ENCODE results near the gene BHLHA15.

BHLHA15 gene

DNA sequence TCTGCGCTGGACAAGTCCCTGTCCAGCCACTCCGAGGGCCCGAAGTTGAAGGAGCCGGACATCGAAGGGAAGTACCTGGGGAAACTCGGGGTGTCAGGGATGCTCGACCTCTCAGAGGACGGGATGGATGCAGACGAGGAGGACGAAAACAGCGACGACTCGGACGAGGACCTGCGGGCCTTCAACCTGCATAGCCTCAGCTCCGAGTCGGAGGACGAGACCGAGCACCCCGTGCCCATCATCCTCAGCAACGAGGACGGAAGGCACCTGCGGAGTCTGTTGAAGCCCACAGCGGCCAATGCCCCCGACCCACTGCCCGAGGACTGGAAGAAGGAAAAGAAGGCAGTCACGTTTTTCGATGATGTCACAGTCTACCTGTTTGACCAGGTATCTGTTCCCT lies 17.1 kb upstream of the BHLHA15 start:
- Histone ChIP-seq H3K36me3 (ENCODE audit: control insufficient read depth in 4 of 4, insufficient read depth in 4 of 4, low read length in 3 of 4) (peaks cover 7 to 45% (median 35%) of the 10 kb centered on the region in 4 experiments), H3K4me3 (ENCODE audit: control insufficient read depth in 1 of 7, extremely low read depth in 1 of 7, insufficient read depth in 4 of 7, low read depth in 2 of 7, low read length in 6 of 7) (no peak overlapping the region), H3K27me3 (replicated peaks in 2 of 5; ENCODE audit: control insufficient read depth in 4 of 5, insufficient read depth in 5 of 5, low read length in 4 of 5) (no peaks in the 10 kb centered on the region), H3K4me1 (ENCODE audit: control extremely low read depth in 1 of 4, control insufficient read depth in 4 of 4, insufficient read depth in 4 of 4, low read length in 3 of 4) (no peaks in the 10 kb centered on the region), H3K27ac (ENCODE audit: insufficient read depth in 1 of 2, low read depth in 1 of 2, low read length in 2 of 2, poor library complexity in 1 of 2, severe bottlenecking in 2 of 2) (no peak overlapping the region), H3K9me3 (ENCODE audit: control extremely low read depth in 1 of 5, control insufficient read depth in 4 of 5, insufficient read depth in 2 of 5, low read depth in 1 of 5, low read length in 4 of 5) (peaks cover 0 to 13% (median 2%) of the 10 kb centered on the region in 5 experiments)
- ChIA-PET CTCF (no interaction called here), POLR2A (no interaction called here)
- WGBS (ENCODE audit: insufficient coverage): 95% methylated on average over 16 of the region's 28 CpGs
- no peak for DNase-seq

DNA sequence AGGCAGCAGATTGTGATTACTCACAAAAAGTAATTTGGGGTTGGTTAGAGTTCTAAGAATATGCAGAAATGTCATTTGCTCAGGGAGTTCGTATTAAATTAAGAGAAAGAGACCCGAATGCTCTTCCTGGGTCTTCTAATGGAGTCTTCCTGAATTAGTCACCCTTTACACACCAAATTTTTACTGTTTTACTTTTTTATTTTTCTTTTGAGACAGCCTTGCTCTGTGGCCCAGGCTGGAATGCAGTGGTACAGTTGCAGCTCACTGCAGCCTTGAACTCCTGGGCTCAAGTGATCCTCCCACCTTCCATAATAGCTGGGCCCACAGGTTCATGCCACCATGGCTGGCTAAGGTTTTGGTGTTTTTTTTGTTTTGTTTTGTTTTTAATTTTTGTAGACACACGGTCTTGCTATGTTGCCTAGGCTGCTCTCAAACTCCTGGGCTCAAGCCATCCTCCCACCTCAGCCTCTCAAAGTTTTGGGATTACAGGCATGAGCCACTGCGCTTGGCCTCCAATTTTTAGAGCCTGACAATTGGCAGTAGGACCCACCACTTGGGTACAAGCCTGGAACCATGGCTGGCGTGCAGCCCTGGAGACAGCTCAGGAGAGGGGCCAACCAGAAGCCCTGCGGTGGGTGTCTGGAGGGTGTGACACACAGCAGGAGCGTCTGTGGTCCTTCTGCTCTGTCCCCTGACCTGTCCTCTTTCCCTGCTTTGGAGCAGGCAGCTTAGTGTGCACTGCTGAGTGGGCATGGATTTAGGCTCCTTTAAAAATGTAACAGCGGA lies 16.4 kb upstream of the BHLHA15 start:
- Histone ChIP-seq H3K27me3 (replicated peaks in 2 of 5; ENCODE audit: control insufficient read depth in 4 of 5, insufficient read depth in 5 of 5, low read length in 4 of 5) (no peaks in the 10 kb centered on the region), H3K27ac (ENCODE audit: insufficient read depth in 1 of 2, low read depth in 1 of 2, low read length in 2 of 2, poor library complexity in 1 of 2, severe bottlenecking in 2 of 2) (no peak overlapping the region), H3K9me3 (ENCODE audit: control extremely low read depth in 1 of 5, control insufficient read depth in 4 of 5, insufficient read depth in 2 of 5, low read depth in 1 of 5, low read length in 4 of 5) (peaks cover 0 to 7% (median 1%) of the 10 kb centered on the region in 5 experiments), H3K36me3 (ENCODE audit: control insufficient read depth in 4 of 4, insufficient read depth in 4 of 4, low read length in 3 of 4) (peaks cover 5 to 40% (median 34%) of the 10 kb centered on the region in 4 experiments), H3K4me1 (ENCODE audit: control extremely low read depth in 1 of 4, control insufficient read depth in 4 of 4, insufficient read depth in 4 of 4, low read length in 3 of 4) (no peaks in the 10 kb centered on the region), H3K4me3 (ENCODE audit: control insufficient read depth in 1 of 7, extremely low read depth in 1 of 7, insufficient read depth in 4 of 7, low read depth in 2 of 7, low read length in 6 of 7) (no peak overlapping the region)
- no peak for DNase-seq
- WGBS (ENCODE audit: insufficient coverage): 96% methylated on average over 8 of the region's 8 CpGs
- ChIA-PET POLR2A (no interaction called here), CTCF (no interaction called here)

DNA sequence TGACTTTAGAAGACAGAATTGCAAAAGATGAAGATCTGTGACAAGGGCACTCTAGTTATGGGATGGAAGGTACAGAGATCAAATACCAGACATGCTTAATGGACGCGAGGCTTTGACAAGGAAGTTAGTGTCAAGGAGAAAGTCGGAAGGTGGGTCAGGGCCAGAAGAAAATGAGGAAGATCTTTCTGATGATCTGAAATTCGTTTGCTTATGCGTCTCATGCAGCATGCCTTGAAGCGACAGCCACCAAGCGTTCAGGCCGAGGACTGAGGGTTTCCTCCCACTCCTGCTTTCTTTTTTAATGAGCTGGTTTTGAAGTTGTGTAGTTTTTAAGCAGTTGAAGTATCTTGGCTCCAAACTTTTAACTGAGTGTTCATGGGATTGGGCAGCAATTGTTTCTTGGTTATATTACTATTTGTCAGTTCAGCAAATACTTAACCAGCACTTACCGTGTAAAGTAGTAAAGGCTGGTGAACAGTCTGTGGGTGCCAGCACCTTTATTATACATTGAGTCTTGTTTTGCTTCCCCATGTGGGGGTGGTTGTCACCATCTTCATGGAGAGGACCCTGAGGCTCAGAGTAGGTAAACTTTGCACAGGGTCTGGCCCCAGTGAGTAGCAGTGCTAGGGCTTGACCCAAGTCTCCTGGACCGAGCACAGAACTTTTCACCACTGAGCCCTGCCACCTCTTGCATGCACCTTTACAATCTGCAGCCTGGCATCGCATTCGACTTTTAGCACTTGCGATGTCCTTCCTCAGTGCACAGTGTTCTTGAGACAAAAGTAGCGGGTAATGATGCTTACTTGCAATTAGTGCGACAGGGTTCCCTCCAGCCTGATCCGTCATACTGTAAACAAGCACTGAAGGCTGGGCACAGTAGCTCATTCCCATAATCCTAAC lies 14.3 kb upstream of the BHLHA15 start:
- Histone ChIP-seq H3K36me3 (ENCODE audit: control insufficient read depth in 4 of 4, insufficient read depth in 4 of 4, low read length in 3 of 4) (peaks cover 2 to 26% (median 24%) of the 10 kb centered on the region in 4 experiments), H3K27ac (ENCODE audit: insufficient read depth in 1 of 2, low read depth in 1 of 2, low read length in 2 of 2, poor library complexity in 1 of 2, severe bottlenecking in 2 of 2) (no peak overlapping the region), H3K27me3 (replicated peaks in 2 of 5; ENCODE audit: control insufficient read depth in 4 of 5, insufficient read depth in 5 of 5, low read length in 4 of 5) (no peaks in the 10 kb centered on the region), H3K9me3 (ENCODE audit: control extremely low read depth in 1 of 5, control insufficient read depth in 4 of 5, insufficient read depth in 2 of 5, low read depth in 1 of 5, low read length in 4 of 5) (peaks cover 0 to 5% (median 1%) of the 10 kb centered on the region in 5 experiments), H3K4me1 (ENCODE audit: control extremely low read depth in 1 of 4, control insufficient read depth in 4 of 4, insufficient read depth in 4 of 4, low read length in 3 of 4) (peaks cover 2 to 3% (median 3%) of the 10 kb centered on the region in 4 experiments), H3K4me3 (ENCODE audit: control insufficient read depth in 1 of 7, extremely low read depth in 1 of 7, insufficient read depth in 4 of 7, low read depth in 2 of 7, low read length in 6 of 7) (no peak overlapping the region)
- DNase-seq: no peak
- ChIA-PET CTCF (interaction anchor here (2.8 kb wide), 1 partner anchor 29 kb away, joined by 10 read pairs; no protein-coding TSS in a partner anchor), POLR2A (no interaction called here)
- WGBS (ENCODE audit: insufficient coverage): 90% methylated on average over 15 of the region's 16 CpGs

DNA sequence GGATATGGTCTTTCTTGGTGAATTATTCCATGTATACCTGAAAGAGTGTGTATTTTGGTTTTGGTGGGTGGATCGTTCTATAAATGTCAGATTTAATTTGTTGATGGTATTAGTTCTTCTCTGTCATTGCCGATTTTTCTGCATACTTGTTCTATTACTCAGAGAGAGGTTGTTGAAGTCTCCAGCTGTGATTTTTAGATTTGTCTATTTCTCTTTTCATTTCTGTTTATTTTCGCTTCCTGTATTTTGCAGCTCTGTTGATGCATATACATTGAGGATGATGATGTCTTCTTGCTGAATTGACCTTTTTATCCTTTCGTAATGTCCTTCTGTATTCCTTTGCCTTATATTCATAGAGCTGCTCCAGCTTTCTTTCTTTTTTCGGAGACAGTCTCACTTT lies 12.1 kb upstream of the BHLHA15 start:
- POLR2A ChIA-PET: no interaction called here
- Histone ChIP-seq H3K9me3 (ENCODE audit: control extremely low read depth in 1 of 5, control insufficient read depth in 4 of 5, insufficient read depth in 2 of 5, low read depth in 1 of 5, low read length in 4 of 5) (peaks cover 0 to 5% (median 1%) of the 10 kb centered on the region in 5 experiments), H3K27me3 (replicated peaks in 2 of 5; ENCODE audit: control insufficient read depth in 4 of 5, insufficient read depth in 5 of 5, low read length in 4 of 5) (no peaks in the 10 kb centered on the region), H3K4me3 (ENCODE audit: control insufficient read depth in 1 of 7, extremely low read depth in 1 of 7, insufficient read depth in 4 of 7, low read depth in 2 of 7, low read length in 6 of 7) (no peak overlapping the region), H3K4me1 (ENCODE audit: control extremely low read depth in 1 of 4, control insufficient read depth in 4 of 4, insufficient read depth in 4 of 4, low read length in 3 of 4) (peaks cover 7 to 18% (median 17%) of the 10 kb centered on the region in 4 experiments), H3K27ac (ENCODE audit: insufficient read depth in 1 of 2, low read depth in 1 of 2, low read length in 2 of 2, poor library complexity in 1 of 2, severe bottlenecking in 2 of 2) (no peak overlapping the region), H3K36me3 (ENCODE audit: control insufficient read depth in 4 of 4, insufficient read depth in 4 of 4, low read length in 3 of 4) (peaks cover 2 to 13% (median 6%) of the 10 kb centered on the region in 4 experiments)
- DNase-seq: no peak
- 95% methylated on average over 3 of the region's 5 CpGs for WGBS (ENCODE audit: insufficient coverage)
- CTCF ChIA-PET: interaction anchor here (2.8 kb wide), 1 partner anchor 31 kb away, joined by 10 read pairs; no protein-coding TSS in a partner anchor

DNA sequence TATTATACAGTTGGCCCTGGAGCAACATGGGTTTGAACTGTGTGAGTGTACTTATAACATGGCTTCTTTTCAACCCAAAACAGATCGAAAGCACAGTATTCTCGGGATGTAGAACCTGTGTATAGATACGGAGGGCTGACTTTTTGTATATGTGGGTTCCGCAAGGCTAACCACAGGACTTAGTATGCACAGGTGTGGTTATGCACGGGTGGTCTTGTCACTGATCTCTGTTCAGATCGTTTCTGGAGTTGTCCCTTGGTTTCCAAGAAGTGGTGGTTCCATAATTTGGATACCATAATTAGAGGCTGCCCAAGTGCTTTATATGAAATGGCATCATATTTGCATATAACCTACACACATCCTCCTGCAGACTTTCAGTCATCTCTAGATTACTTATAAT lies 10.9 kb upstream of the BHLHA15 start:
- Histone ChIP-seq H3K27ac (ENCODE audit: insufficient read depth in 1 of 2, low read depth in 1 of 2, low read length in 2 of 2, poor library complexity in 1 of 2, severe bottlenecking in 2 of 2) (no peak overlapping the region), H3K4me3 (ENCODE audit: control insufficient read depth in 1 of 7, extremely low read depth in 1 of 7, insufficient read depth in 4 of 7, low read depth in 2 of 7, low read length in 6 of 7) (no peak overlapping the region), H3K27me3 (replicated peaks in 2 of 5; ENCODE audit: control insufficient read depth in 4 of 5, insufficient read depth in 5 of 5, low read length in 4 of 5) (no peaks in the 10 kb centered on the region), H3K36me3 (ENCODE audit: control insufficient read depth in 4 of 4, insufficient read depth in 4 of 4, low read length in 3 of 4) (peaks cover 0 to 8% (median 4%) of the 10 kb centered on the region in 4 experiments), H3K4me1 (ENCODE audit: control extremely low read depth in 1 of 4, control insufficient read depth in 4 of 4, insufficient read depth in 4 of 4, low read length in 3 of 4) (peaks cover 7 to 18% (median 17%) of the 10 kb centered on the region in 4 experiments), H3K9me3 (ENCODE audit: control extremely low read depth in 1 of 5, control insufficient read depth in 4 of 5, insufficient read depth in 2 of 5, low read depth in 1 of 5, low read length in 4 of 5) (peaks cover 0 to 5% (median 1%) of the 10 kb centered on the region in 5 experiments)
- POLR2A ChIA-PET: no interaction called here
- CTCF ChIA-PET: no interaction called here
- 90% methylated on average over 4 of the region's 6 CpGs for WGBS (ENCODE audit: insufficient coverage)
- DNase-seq: no peak

DNA sequence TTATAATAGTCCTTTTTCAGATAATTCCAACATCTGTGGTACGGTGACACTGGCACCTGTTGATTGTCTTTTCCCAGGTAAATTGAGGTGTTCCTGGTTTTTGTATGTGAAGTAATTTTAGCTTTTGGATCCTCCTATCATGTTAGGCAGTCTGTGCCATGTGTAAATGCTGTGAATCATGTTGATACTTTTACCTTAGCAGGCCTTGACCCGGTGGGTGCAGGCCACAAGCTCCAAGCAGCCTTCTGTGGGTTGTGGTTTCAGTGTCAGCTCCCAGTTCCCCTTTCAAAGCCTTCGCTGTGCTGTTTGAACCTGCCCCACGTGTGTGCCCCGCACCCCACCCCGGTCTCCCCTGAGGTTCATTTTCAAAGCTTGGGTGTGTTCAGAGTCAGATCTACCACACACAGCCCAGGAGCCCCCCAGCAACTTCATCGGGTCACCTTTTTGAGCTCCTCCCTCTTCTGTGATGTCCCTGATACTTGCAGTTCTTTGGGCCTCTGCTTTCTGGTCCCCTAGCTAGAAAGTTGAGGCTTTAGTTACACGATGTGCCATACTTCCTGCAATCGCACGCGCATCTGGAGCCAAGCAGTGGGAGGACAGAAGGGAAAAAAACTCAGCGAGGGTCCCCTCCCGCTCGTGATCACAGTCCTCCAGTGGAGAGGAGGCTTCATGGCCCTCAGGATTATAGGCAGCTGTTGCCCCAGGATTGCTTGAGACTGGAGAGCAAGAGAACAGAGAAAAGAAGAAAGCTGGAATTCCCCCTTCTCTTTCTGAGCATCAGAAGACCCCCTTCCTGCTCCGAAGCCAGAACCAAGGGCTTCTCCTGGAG lies 8.7 kb upstream of the BHLHA15 start:
- no peak overlapping the region for H3K27ac ChIP-seq (ENCODE audit: insufficient read depth in 1 of 2, low read depth in 1 of 2, low read length in 2 of 2, poor library complexity in 1 of 2, severe bottlenecking in 2 of 2)
- H3K4me3 ChIP-seq (ENCODE audit: control insufficient read depth in 1 of 7, extremely low read depth in 1 of 7, insufficient read depth in 4 of 7, low read depth in 2 of 7, low read length in 6 of 7): peak overlapping the region in 2 of 7 experiments; percentile 25 to 37
- 10% methylated on average over 14 of the region's 15 CpGs for WGBS (ENCODE audit: insufficient coverage)
- peak; percentile 80 to 97 (median 96) for DNase-seq
- H3K36me3 ChIP-seq (ENCODE audit: control insufficient read depth in 4 of 4, insufficient read depth in 4 of 4, low read length in 3 of 4): peaks cover 2 to 19% (median 15%) of the 10 kb centered on the region in 4 experiments
- H3K9me3 ChIP-seq (ENCODE audit: control extremely low read depth in 1 of 5, control insufficient read depth in 4 of 5, insufficient read depth in 2 of 5, low read depth in 1 of 5, low read length in 4 of 5): peaks cover 0 to 5% (median 1%) of the 10 kb centered on the region in 5 experiments
- CTCF ChIA-PET: interaction anchor here (0.6 to 1.1 kb wide), 4 partner anchors 9 to 1103 kb away, joined by 3 to 5 read pairs (median 3); partner anchors contain the start of gene BHLHA15
- no peaks in the 10 kb centered on the region for H3K27me3 ChIP-seq (replicated peaks in 2 of 5; ENCODE audit: control insufficient read depth in 4 of 5, insufficient read depth in 5 of 5, low read length in 4 of 5)
- peaks cover 7 to 18% (median 17%) of the 10 kb centered on the region in 4 experiments for H3K4me1 ChIP-seq (ENCODE audit: control extremely low read depth in 1 of 4, control insufficient read depth in 4 of 4, insufficient read depth in 4 of 4, low read length in 3 of 4)
- POLR2A ChIA-PET: no interaction called here

All from common myeloid progenitor, CD34-positive (primary cell).